Right lobe of liver (tissue), 6 donors: ENCODE data around the gene LHPP. TPM values are rescaled to one million over a fixed set of nuclear protein-coding genes. Genes with fewer than 3 reads are reported as not detected.

Source experiments
- ATAC-seq, 4 donors: fragments of 200-7000 bp; cut with Tn5 transposase; one replicate each; pipeline ENCODE4 v1.9.1; 2020; ENCODE audit warnings: mild to moderate bottlenecking in 4 of 4, moderate library complexity in 4 of 4
- DNase-seq, 3 donors: peaks; one replicate each; pipeline ENCODE4 v3.0.0-alpha.2; 2020
- H3K27ac ChIP-seq, 3 donors: fragments of 200-600 bp; one replicate each; pipeline ENCODE4 v1.8.0; 2022
- H3K27me3 ChIP-seq, 2 donors: fragments of 200-600 bp; one replicate each; pipeline ENCODE4 v1.8.0; 2022
- H3K36me3 ChIP-seq, 4 donors: fragments of 200-600 bp; sonication (generic) in 1 of 4; one replicate each; pipeline versions ENCODE4 v1.5.1 to v1.8.0; 2017 to 2022; ENCODE audit warnings: control low read depth in 1 of 4
- H3K4me1 ChIP-seq, 4 donors: fragments of 200-600 bp; sonication (generic) in 1 of 4; one replicate each; pipeline versions ENCODE4 v1.5.1 to v1.8.0; 2017 to 2022; ENCODE audit warnings: control low read depth in 1 of 4
- H3K4me3 ChIP-seq, 3 donors: fragments of 200-600 bp; one replicate each; pipeline ENCODE4 v1.8.0; 2022
- H3K9me3 ChIP-seq, 4 donors: fragments of 200-600 bp; sonication (generic) in 1 of 4; one replicate each; pipeline versions ENCODE4 v1.5.1 to v1.8.0; 2017 to 2022; ENCODE audit warnings: control low read depth in 1 of 4
- POLR2A ChIP-seq: fragments of 450-650 bp; IDR thresholded peaks from one replicate; pipeline ENCODE4 v1.6.1; 2017; ENCODE audit warnings: antibody characterized with exemption, mild to moderate bottlenecking
- WGBS: methylation state at CpG from one replicate; pipeline ENCODE4 v1.1.6; 2018; ENCODE audit warnings: low coverage, low lambda C conversion rate; ENCODE audit not compliant: insufficient coverage; ENCODE audit errors: missing lambda C conversion rate; 5-methylcytosine and 5-hydroxymethylcytosine counted together
- intact Hi-C, 2 donors: fragments of 100-400 bp; cut with DNase I; formaldehyde crosslinking; loops; one replicate each; pipeline versions ENCODE4 v1.11.2 to v1.14.1; 2022
- total RNA-seq, 6 experiments: library from RNA; depleted of rRNA in 2 of 6; stranded (reverse); fragments of >200 nt in 2 of 6; fragmentation: NEBNext Ultra II Directional in 3 of 6; extraction: Animal tissue kit (Norgen Biotek cat#: 25700) in 3 of 6; gene quantifications; one replicate each; pipeline versions ENCODE4 v1.1.0 to v1.2.4, GENCODE V29; 2016 to 2023
- TF ChIP-seq, protein P1 (sequence below), 4 donors: fragments of 200-600 bp in 3 of 4; fragments of 450-650 bp in 1 of 4; IDR thresholded peaks; one replicate each; pipeline versions ENCODE4 v1.5.1 to v1.8.0; 2016 to 2022; ENCODE audit warnings: antibody characterized with exemption in 4 of 4, mild to moderate bottlenecking in 2 of 4
- donor health status: DM: no; HTN: yes; CAD: no.
- donor health status: DM: no; HTN: no; CAD: no.
- donor health status: DM: no; HTN: no; CAD: no.
- donor health status: DM: no; HTN: yes; CAD: no.
- donor health status: DM: no; HTN: yes; CAD: no.

Gene LHPP
- total RNA-seq, 6 experiments from 2014 or later, result 19.3 to 56.3 (median 36.3) TPM

DNA sequence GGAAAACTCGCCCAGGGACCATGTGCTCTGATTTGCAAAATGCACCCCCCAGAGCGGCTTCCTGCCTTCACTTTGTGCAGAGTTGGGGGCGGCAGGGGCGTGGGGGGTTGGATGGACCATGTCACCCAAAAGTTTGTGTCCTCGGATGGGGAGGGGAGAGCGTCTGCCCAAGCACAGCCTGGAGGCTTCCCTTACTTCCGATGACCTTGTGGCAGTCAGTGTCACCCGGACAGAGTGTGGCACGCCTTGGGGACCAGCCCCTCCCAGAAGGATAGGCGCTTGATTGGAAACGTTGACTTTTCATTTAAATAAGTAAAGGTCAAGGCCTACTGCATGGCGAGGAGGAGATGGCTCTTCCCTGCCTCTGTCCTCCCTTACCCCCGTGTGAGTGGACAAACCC, 71.6 kb downstream of the LHPP start:
- no peaks in the 10 kb centered on the region for H3K36me3 ChIP-seq
- H3K4me3 ChIP-seq, result no peak overlapping the region
- H3K27me3 ChIP-seq, result no peaks in the 10 kb centered on the region
- H3K9me3 ChIP-seq, result no peaks in the 10 kb centered on the region
- H3K27ac ChIP-seq, result no peak overlapping the region
- TF ChIP-seq POLR2A, result no peak
- TF ChIP-seq, protein P1, sequence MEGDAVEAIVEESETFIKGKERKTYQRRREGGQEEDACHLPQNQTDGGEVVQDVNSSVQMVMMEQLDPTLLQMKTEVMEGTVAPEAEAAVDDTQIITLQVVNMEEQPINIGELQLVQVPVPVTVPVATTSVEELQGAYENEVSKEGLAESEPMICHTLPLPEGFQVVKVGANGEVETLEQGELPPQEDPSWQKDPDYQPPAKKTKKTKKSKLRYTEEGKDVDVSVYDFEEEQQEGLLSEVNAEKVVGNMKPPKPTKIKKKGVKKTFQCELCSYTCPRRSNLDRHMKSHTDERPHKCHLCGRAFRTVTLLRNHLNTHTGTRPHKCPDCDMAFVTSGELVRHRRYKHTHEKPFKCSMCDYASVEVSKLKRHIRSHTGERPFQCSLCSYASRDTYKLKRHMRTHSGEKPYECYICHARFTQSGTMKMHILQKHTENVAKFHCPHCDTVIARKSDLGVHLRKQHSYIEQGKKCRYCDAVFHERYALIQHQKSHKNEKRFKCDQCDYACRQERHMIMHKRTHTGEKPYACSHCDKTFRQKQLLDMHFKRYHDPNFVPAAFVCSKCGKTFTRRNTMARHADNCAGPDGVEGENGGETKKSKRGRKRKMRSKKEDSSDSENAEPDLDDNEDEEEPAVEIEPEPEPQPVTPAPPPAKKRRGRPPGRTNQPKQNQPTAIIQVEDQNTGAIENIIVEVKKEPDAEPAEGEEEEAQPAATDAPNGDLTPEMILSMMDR (IDR thresholded peaks at IDR 0.05), result no peak
- intact Hi-C loops, result loop anchor here (5.0 to 10.0 kb wide), 3 partner anchors 92 to 292 kb away; partner anchors contain the start of gene FAM53B (in 1 of the 2)
- ATAC-seq, result no peak
- DNase-seq, result no peak
- no peaks in the 10 kb centered on the region for H3K4me1 ChIP-seq
- 60% methylated on average over 3 of the region's 13 CpGs for WGBS

DNA sequence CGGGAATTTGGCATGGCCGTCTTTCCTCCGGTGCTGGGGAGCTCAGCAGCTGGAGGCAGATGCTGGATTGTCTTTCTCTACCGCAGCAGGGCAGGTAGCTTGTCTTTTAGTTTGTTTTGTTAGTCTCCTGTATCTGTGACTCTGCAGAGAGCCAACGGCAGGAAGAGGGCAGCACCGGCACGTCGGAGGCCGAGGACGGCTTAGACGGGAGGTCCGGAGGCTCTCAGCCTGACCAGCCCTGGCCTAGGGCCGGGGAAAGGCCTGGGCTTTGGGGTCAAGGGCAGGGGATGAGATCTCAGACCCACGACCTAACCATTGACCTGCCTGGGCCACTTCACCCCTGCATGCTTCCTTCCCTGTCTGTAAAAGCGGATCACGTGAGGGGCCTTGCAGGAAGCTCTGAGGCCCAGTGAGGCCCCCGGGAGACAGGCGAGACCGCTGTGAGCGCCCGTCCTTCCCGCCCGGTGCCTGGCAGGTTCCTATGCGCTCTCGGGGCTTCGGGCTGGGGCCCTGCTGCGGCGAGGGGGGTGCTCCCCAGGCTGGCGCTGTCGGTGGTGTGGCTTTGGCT, 72.7 kb downstream of the LHPP start:
- Histone ChIP-seq H3K9me3 (no peaks in the 10 kb centered on the region), H3K4me1 (no peaks in the 10 kb centered on the region), H3K36me3 (no peaks in the 10 kb centered on the region), H3K27me3 (no peaks in the 10 kb centered on the region), H3K4me3 (no peak overlapping the region), H3K27ac (no peak overlapping the region)
- no peak for DNase-seq
- TF ChIP-seq, protein P1 (IDR thresholded peaks at IDR 0.05), result peak; percentile 11 to 19 (median 15)
- no peak for TF ChIP-seq POLR2A
- WGBS, result 62% methylated on average over 2 of the region's 30 CpGs
- intact Hi-C loops, result loop anchor here (5.0 to 10.0 kb wide), 3 partner anchors 90 to 290 kb away; partner anchors contain the start of gene FAM53B (in 1 of the 2)
- ATAC-seq, result peak; percentile 20 to 58 (median 43)

DNA sequence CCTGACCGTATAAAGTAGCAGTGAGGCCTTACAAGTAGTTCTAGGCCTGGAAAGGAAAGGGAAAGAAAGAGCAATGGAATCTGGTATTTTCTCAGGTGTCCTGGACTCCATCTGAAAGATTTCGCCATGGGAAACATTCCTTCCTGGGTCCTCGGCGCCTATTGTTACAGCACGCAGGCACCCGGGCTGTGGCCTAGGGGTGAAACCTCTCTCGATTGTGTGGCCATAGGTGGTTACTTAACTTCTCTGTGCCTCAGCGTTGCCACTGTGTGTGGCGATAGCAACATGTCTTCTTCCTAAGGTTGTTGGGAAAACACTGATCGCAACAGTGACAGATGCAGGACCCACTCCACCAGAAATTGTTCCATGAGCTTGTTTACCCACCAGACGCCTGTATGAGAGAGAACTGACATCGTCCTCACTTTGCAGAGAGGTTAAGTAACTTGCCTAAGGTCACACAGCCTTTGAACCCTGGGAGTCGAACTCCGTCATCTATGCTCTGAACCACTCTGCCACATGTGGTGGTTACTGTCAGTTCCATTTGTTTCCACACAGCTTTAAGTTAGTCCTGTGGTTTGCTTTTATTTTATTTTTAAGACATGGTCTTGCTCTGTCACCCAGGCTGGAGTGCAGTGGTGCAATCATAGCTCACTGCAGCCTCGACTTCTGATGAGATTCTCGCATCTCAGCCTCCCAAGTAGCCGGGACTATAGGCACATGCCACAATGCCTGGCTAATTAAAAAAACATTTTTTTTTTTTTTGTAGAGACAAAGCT, 73.4 kb downstream of the LHPP start:
- TF ChIP-seq POLR2A, result no peak
- TF ChIP-seq, protein P1 (IDR thresholded peaks at IDR 0.05), result no peak
- H3K4me1 ChIP-seq, result no peaks in the 10 kb centered on the region
- no peak overlapping the region for H3K4me3 ChIP-seq
- 89% methylated on average over 5 of the region's 17 CpGs for WGBS
- no peak for DNase-seq
- H3K27me3 ChIP-seq, result no peaks in the 10 kb centered on the region
- ATAC-seq, result no peak
- intact Hi-C loops, result loop anchor here (5.0 to 10.0 kb wide), 3 partner anchors 90 to 290 kb away; partner anchors contain the start of gene FAM53B (in 1 of the 2)
- H3K9me3 ChIP-seq, result no peaks in the 10 kb centered on the region
- no peak overlapping the region for H3K27ac ChIP-seq
- H3K36me3 ChIP-seq, result no peaks in the 10 kb centered on the region

DNA sequence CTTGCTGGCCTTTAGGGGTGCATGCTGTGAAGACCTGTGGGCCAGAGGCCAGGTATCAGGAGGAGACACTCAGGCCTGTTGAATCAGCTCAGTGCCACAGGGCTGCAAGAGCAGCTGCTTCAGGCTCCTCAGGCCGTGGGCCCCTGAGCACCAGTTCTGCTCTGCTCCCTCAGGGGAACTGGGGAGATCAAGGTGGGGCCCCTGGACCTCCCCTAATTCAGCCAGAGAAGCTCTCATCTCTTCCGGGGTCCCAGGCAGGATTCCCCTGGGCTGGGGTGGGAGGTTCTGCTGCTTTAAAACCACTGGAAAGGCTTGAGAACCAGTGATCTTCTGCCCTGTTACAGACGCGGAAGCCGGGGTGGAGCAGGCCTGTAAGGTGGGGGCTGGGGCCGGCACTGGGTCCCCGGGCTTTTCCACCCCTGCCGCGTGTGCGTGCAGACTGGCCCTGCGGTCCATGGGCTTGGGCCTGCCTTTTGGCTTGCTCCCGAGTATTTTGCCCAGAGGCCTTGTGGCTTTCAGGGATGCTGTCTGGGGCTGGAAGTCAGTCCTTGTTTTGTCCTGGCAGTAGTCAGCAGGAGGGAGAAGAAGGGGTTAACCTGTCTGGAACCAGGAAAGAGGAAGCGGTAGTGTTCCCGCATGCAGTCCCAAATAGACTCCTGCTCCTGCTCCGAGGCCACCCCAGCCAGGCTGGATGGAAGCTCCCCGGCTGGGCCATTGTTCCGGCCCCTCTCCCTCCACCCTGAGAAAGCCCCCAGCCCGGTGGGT, 74.3 kb downstream of the LHPP start:
- DNase-seq, result no peak

More for the DNA sequence above, 74.3 kb downstream of the LHPP start:
- H3K4me3 ChIP-seq, result no peak overlapping the region
- ATAC-seq, result peak in 1 of 4 donors; percentile 7
- no peaks in the 10 kb centered on the region for H3K27me3 ChIP-seq
- WGBS, result 0% methylated on average over 1 of the region's 18 CpGs
- no peaks in the 10 kb centered on the region for H3K36me3 ChIP-seq
- H3K4me1 ChIP-seq, result no peaks in the 10 kb centered on the region
- H3K9me3 ChIP-seq, result no peaks in the 10 kb centered on the region
- TF ChIP-seq, protein P1 (IDR thresholded peaks at IDR 0.05), result no peak
- TF ChIP-seq POLR2A, result no peak
- intact Hi-C loops, result loop anchor here (10.0 kb wide), 2 partner anchors 89 to 289 kb away; no protein-coding TSS in a partner anchor
- H3K27ac ChIP-seq, result no peak overlapping the region
